Peyer's patch (tissue), 4 donors: ENCODE data around the gene RASA1.

Source experiments
- CTCF ChIP-seq, 6 experiments: fragments of 450-650 bp in 4 of 6; fragments of 200-600 bp in 2 of 6; sonication (generic) in 1 of 6; IDR thresholded peaks; one replicate each; pipeline ENCODE4 v1.5.1; 2017 to 2019; ENCODE audit warnings: antibody characterized with exemption in 6 of 6, mild to moderate bottlenecking in 3 of 6, moderate library complexity in 1 of 6
- POLR2A ChIP-seq, 2 donors: fragments of 450-650 bp; IDR thresholded peaks; one replicate each; pipeline ENCODE4 v1.5.1; 2017; ENCODE audit warnings: antibody characterized with exemption in 2 of 2, mild to moderate bottlenecking in 2 of 2, moderate library complexity in 2 of 2

GRCh38 chr5:87258507-87258906 lies 9.2 kb upstream of the RASA1 start:
- TF ChIP-seq CTCF (IDR thresholded peaks at IDR 0.05) = no peak
- no peak for TF ChIP-seq POLR2A (IDR thresholded peaks at IDR 0.05)
